Astrocyte (in vitro differentiated cells and primary cell): ENCODE results near the gene F2. TPM values are rescaled to one million over a fixed set of nuclear protein-coding genes. Genes with fewer than 3 reads are reported as not detected.

ENCODE experiments used
- DNase-seq: peaks from one replicate; pipeline ENCODE4 v3.0.0-alpha.2; 2010; ENCODE audit warnings: low read depth
- FAIRE-seq: peaks from 2 replicates; lab custom pipeline; 2011; peaks lifted over from hg19 to GRCh38; lab: Jason Lieb, UNC
- H2AFZ ChIP-seq: 2 replicates; pipeline ENCODE4 v1.6.0; 2012; ENCODE audit warnings: low read depth, low read length, inconsistent platforms
- H3K27ac ChIP-seq: 2 replicates; pipeline ENCODE4 v1.5.1; 2011; ENCODE audit warnings: low read depth, low read length, inconsistent platforms
- H3K27me3 ChIP-seq: 2 replicates; pipeline ENCODE4 v1.6.0; 2011; ENCODE audit warnings: low read length, inconsistent platforms; ENCODE audit not compliant: insufficient read depth
- H3K36me3 ChIP-seq: 2 replicates; pipeline ENCODE4 v1.5.1; 2011; ENCODE audit warnings: low read length, inconsistent platforms; ENCODE audit not compliant: insufficient read depth
- H3K4me1 ChIP-seq: 2 replicates; pipeline ENCODE4 v1.5.1; 2011; ENCODE audit warnings: low read length, inconsistent platforms; ENCODE audit not compliant: insufficient read depth
- H3K4me2 ChIP-seq: 2 replicates; pipeline ENCODE4 v1.6.0; 2012; ENCODE audit warnings: low read length, inconsistent platforms
- H3K4me3 ChIP-seq: 2 replicates; pipeline ENCODE4 v1.5.1; 2011; ENCODE audit warnings: low read depth, mild to moderate bottlenecking, low read length, inconsistent platforms; ENCODE audit not compliant: insufficient read depth
- H3K79me2 ChIP-seq: 2 replicates; pipeline ENCODE4 v1.6.0; 2012; ENCODE audit warnings: mild to moderate bottlenecking, low read length, inconsistent platforms; ENCODE audit not compliant: insufficient read depth
- H3K9ac ChIP-seq: 2 replicates; pipeline ENCODE4 v1.6.0; 2012; ENCODE audit warnings: mild to moderate bottlenecking, low read length, inconsistent platforms
- H3K9me3 ChIP-seq: 2 replicates; pipeline ENCODE4 v1.5.1; 2012; ENCODE audit warnings: low read depth, mild to moderate bottlenecking, low read length, inconsistent platforms; ENCODE audit not compliant: insufficient read depth
- H4K20me1 ChIP-seq: 2 replicates; pipeline ENCODE4 v1.6.0; 2012; ENCODE audit warnings: low read length, inconsistent platforms; ENCODE audit not compliant: insufficient read depth
- H3K27ac Mint-ChIP-seq: one replicate; pipeline ENCODE4 v1.8.0; 2021; ENCODE audit warnings: mild to moderate bottlenecking, mixed read lengths; ENCODE audit not compliant: unreplicated experiment
- H3K27me3 Mint-ChIP-seq: one replicate; pipeline ENCODE4 v1.8.0; 2021; ENCODE audit warnings: low read depth, mixed read lengths; ENCODE audit not compliant: unreplicated experiment
- H3K36me3 Mint-ChIP-seq: one replicate; pipeline ENCODE4 v1.8.0; 2021; ENCODE audit warnings: low read depth, mixed read lengths; ENCODE audit not compliant: unreplicated experiment
- H3K4me1 Mint-ChIP-seq: one replicate; pipeline ENCODE4 v1.8.0; 2021; ENCODE audit warnings: low read depth, mixed read lengths; ENCODE audit not compliant: unreplicated experiment
- H3K4me3 Mint-ChIP-seq: one replicate; pipeline ENCODE4 v1.8.0; 2021; ENCODE audit warnings: mild to moderate bottlenecking, moderate library complexity, mixed read lengths; ENCODE audit not compliant: unreplicated experiment
- H3K9me3 Mint-ChIP-seq: one replicate; pipeline ENCODE4 v1.8.0; 2021; ENCODE audit warnings: mild to moderate bottlenecking, mixed read lengths; ENCODE audit not compliant: unreplicated experiment
- CTCF ChIP-seq: IDR thresholded peaks from 2 replicates; pipeline ENCODE4 v1.5.1; 2011; ENCODE audit warnings: low read depth, mild to moderate bottlenecking, inconsistent platforms, low read length, moderate library complexity; ENCODE audit not compliant: insufficient read depth
- EZH2 ChIP-seq: IDR thresholded peaks from 2 replicates; pipeline ENCODE4 v1.6.1; 2012; ENCODE audit warnings: mild to moderate bottlenecking, low read length, inconsistent platforms; ENCODE audit not compliant: insufficient read depth
- total RNA-seq: library from RNA; stranded (reverse); gene quantifications from 2 replicates; pipeline ENCODE4 v1.2.1, GENCODE V29; 2021

F2 gene
- total RNA-seq, 1 donor from 2014 or later = 0.57 TPM

GRCh38 chr11:46675949-46676348 lies 43.1 kb upstream of the F2 start:
- Histone ChIP-seq H3K27ac (no peak overlapping the region), H3K27me3 (no peaks in the 10 kb centered on the region), H4K20me1 (peaks cover 8% of the 10 kb centered on the region), H3K9ac (no peak overlapping the region), H2AFZ (no peak overlapping the region), H3K79me2 (no peaks in the 10 kb centered on the region), H3K4me1 (peaks cover 19% of the 10 kb centered on the region), H3K4me3 (no peak overlapping the region), H3K4me2 (no peak overlapping the region), H3K9me3 (no peaks in the 10 kb centered on the region), H3K36me3 (peaks cover 33% of the 10 kb centered on the region)
- FAIRE-seq = no peak
- TF ChIP-seq CTCF (no peak), EZH2 (no peak)
- H3K4me1 Mint-ChIP-seq = peaks cover 22% of the 10 kb centered on the region
- peaks cover 33% of the 10 kb centered on the region for H3K36me3 Mint-ChIP-seq
- H3K4me3 Mint-ChIP-seq = no peak overlapping the region
- no peaks in the 10 kb centered on the region for H3K27me3 Mint-ChIP-seq
- peak overlapping the region; percentile 62 for H3K27ac Mint-ChIP-seq
- DNase-seq = no peak
- H3K9me3 Mint-ChIP-seq = no peaks in the 10 kb centered on the region

- H3K9me3 Mint-ChIP-seq = no peaks in the 10 kb centered on the region
- H3K36me3 Mint-ChIP-seq = peaks cover 29% of the 10 kb centered on the region
- H3K36me3 ChIP-seq = peaks cover 33% of the 10 kb centered on the region
- H3K4me2 ChIP-seq = no peak overlapping the region
- H3K9me3 ChIP-seq = no peaks in the 10 kb centered on the region
- H3K9ac ChIP-seq = no peak overlapping the region
- peak overlapping the region; percentile 80 for H3K27ac Mint-ChIP-seq
- FAIRE-seq = no peak
- no peaks in the 10 kb centered on the region for H3K79me2 ChIP-seq
- H2AFZ ChIP-seq = no peak overlapping the region
- H3K27me3 Mint-ChIP-seq = no peaks in the 10 kb centered on the region
- H3K4me1 ChIP-seq = peaks cover 19% of the 10 kb centered on the region
- H3K4me3 ChIP-seq = no peak overlapping the region
- H4K20me1 ChIP-seq = peaks cover 8% of the 10 kb centered on the region
- TF ChIP-seq CTCF (no peak), EZH2 (no peak)
- H3K4me3 Mint-ChIP-seq = peak overlapping the region; percentile 47
- peaks cover 18% of the 10 kb centered on the region for H3K4me1 Mint-ChIP-seq
- no peak overlapping the region for H3K27ac ChIP-seq
- DNase-seq = no peak
- no peaks in the 10 kb centered on the region for H3K27me3 ChIP-seq
These were observed 42.4 kb upstream of the F2 start for GRCh38 chr11:46676436-46677158.

- H3K79me2 ChIP-seq = no peaks in the 10 kb centered on the region
- DNase-seq = no peak
- TF ChIP-seq CTCF = no peak
- TF ChIP-seq EZH2 = no peak
- Mint-ChIP-seq H3K27me3 (no peaks in the 10 kb centered on the region), H3K27ac (peak overlapping the region; percentile 80), H3K4me1 (peaks cover 18% of the 10 kb centered on the region), H3K36me3 (peaks cover 27% of the 10 kb centered on the region), H3K9me3 (no peaks in the 10 kb centered on the region), H3K4me3 (no peak overlapping the region)
- H3K9ac ChIP-seq = no peak overlapping the region
- peaks cover 19% of the 10 kb centered on the region for H3K4me1 ChIP-seq
- no peak overlapping the region for H3K27ac ChIP-seq
- no peaks in the 10 kb centered on the region for H3K27me3 ChIP-seq
- H4K20me1 ChIP-seq = peaks cover 8% of the 10 kb centered on the region
- no peak overlapping the region for H3K4me2 ChIP-seq
- H2AFZ ChIP-seq = no peak overlapping the region
- H3K9me3 ChIP-seq = no peaks in the 10 kb centered on the region
- no peak for FAIRE-seq
- peaks cover 32% of the 10 kb centered on the region for H3K36me3 ChIP-seq
- H3K4me3 ChIP-seq = no peak overlapping the region
These were observed 41.8 kb upstream of the F2 start for GRCh38 chr11:46677169-46677568.
